ENCODE data around the gene ARMC2. TPM values are rescaled to one million over a fixed set of nuclear protein-coding genes. Genes with fewer than 3 reads are reported as not detected.
A peak's percentile ranks its signal among the peaks of the same experiment; 100 is the strongest.

ARMC2 gene
- total RNA-seq, 6 donors from 2014 or later = 4.1 to 24.0 (median 7.8) TPM

GRCh38 chr6:108999428-108999827 lies 151.2 kb downstream of the ARMC2 start:
- Histone ChIP-seq H3K4me1 (peaks cover 20 to 31% (median 30%) of the 10 kb centered on the region in 4 donors), H3K27me3 (no peaks in the 10 kb centered on the region), H3K27ac (no peak overlapping the region), H3K4me3 (no peak overlapping the region), H3K9me3 (no peaks in the 10 kb centered on the region), H3K36me3 (peaks cover 10 to 38% (median 22%) of the 10 kb centered on the region in 4 donors)
- ATAC-seq (ENCODE audit: low FRiP score in 2 of 2) = no peak
- DNase-seq = no peak
- 86 to 88% methylated on average over 5 of the region's 5 CpGs for WGBS, 2 donors
- TF ChIP-seq POLR2AphosphoS5 (IDR thresholded peaks at IDR 0.05) (no peak), CTCF (IDR thresholded peaks at IDR 0.05) (no peak), POLR2A (IDR thresholded peaks at IDR 0.05) (no peak), EP300 (IDR thresholded peaks at IDR 0.05) (no peak)

GRCh38 chr6:109000289-109000688 lies 152.1 kb downstream of the ARMC2 start:
- ATAC-seq (ENCODE audit: low FRiP score in 2 of 2) = no peak
- WGBS, 2 donors = 85 to 94% methylated on average over 2 of the region's 2 CpGs
- TF ChIP-seq CTCF (IDR thresholded peaks at IDR 0.05) (no peak), POLR2A (IDR thresholded peaks at IDR 0.05) (no peak), EP300 (IDR thresholded peaks at IDR 0.05) (no peak), POLR2AphosphoS5 (IDR thresholded peaks at IDR 0.05) (no peak)
- no peak for DNase-seq
- Histone ChIP-seq H3K27ac (no peak overlapping the region), H3K27me3 (no peaks in the 10 kb centered on the region), H3K4me3 (no peak overlapping the region), H3K9me3 (no peaks in the 10 kb centered on the region), H3K36me3 (peaks cover 10 to 33% (median 22%) of the 10 kb centered on the region in 4 donors), H3K4me1 (peaks cover 20 to 35% (median 34%) of the 10 kb centered on the region in 4 donors)

- no peak overlapping the region for H3K4me3 ChIP-seq
- DNase-seq (no peak), ATAC-seq (ENCODE audit: low FRiP score in 2 of 2) (no peak)
- no peaks in the 10 kb centered on the region for H3K27me3 ChIP-seq
- no peak for TF ChIP-seq POLR2AphosphoS5 (IDR thresholded peaks at IDR 0.05)
- TF ChIP-seq CTCF (IDR thresholded peaks at IDR 0.05) = no peak
- TF ChIP-seq POLR2A (IDR thresholded peaks at IDR 0.05) = no peak
- TF ChIP-seq EP300 (IDR thresholded peaks at IDR 0.05) = no peak
- peaks cover 20 to 38% (median 35%) of the 10 kb centered on the region in 4 donors for H3K4me1 ChIP-seq
- H3K27ac ChIP-seq = peak overlapping the region in 3 of 4 donors; percentile 40 to 65 (median 63)
- 79 to 80% methylated on average over 7 of the region's 7 CpGs for WGBS, 2 donors
- H3K9me3 ChIP-seq = no peaks in the 10 kb centered on the region
- peaks cover 10 to 33% (median 21%) of the 10 kb centered on the region in 4 donors for H3K36me3 ChIP-seq
These were observed 153.2 kb downstream of the ARMC2 start for GRCh38 chr6:109001291-109001894.

GRCh38 chr6:109002051-109002697 lies 154.0 kb downstream of the ARMC2 start:
- TF ChIP-seq EP300 (IDR thresholded peaks at IDR 0.05) = peak in 1 of 4 donors; percentile 37
- no peak for TF ChIP-seq POLR2A (IDR thresholded peaks at IDR 0.05)
- Histone ChIP-seq H3K4me1 (peaks cover 20 to 45% (median 35%) of the 10 kb centered on the region in 4 donors), H3K4me3 (no peak overlapping the region), H3K27me3 (no peaks in the 10 kb centered on the region), H3K9me3 (no peaks in the 10 kb centered on the region), H3K36me3 (peaks cover 8 to 27% (median 17%) of the 10 kb centered on the region in 4 donors), H3K27ac (peak overlapping the region; percentile 17 to 65 (median 52))
- ATAC-seq (ENCODE audit: low FRiP score in 2 of 2) (peak; percentile 26 to 91), DNase-seq (no peak)
- 56 to 65% methylated on average over 3 of the region's 3 CpGs for WGBS, 2 donors

- TF ChIP-seq EP300 (IDR thresholded peaks at IDR 0.05) = no peak
- no peaks in the 10 kb centered on the region for H3K9me3 ChIP-seq
- H3K4me1 ChIP-seq = peaks cover 20 to 49% (median 35%) of the 10 kb centered on the region in 4 donors
- H3K27me3 ChIP-seq = no peaks in the 10 kb centered on the region
- H3K4me3 ChIP-seq = no peak overlapping the region
- peak overlapping the region; percentile 17 to 65 (median 52) for H3K27ac ChIP-seq
- DNase-seq (no peak), ATAC-seq (ENCODE audit: low FRiP score in 2 of 2) (no peak)
- peaks cover 7 to 24% (median 14%) of the 10 kb centered on the region in 4 donors for H3K36me3 ChIP-seq
These were observed 154.7 kb downstream of the ARMC2 start for GRCh38 chr6:109002882-109003281.
